Trophoblast cell (in vitro differentiated cells and primary cell): ENCODE results near the gene PIBF1.

Experiments
- DNase-seq, 2 donors: peaks; one replicate each; pipeline ENCODE4 v3.0.0-alpha.2; 2016
- H2AFZ ChIP-seq: 2 replicates; pipeline ENCODE4 v1.6.1; 2013; ENCODE audit warnings: low read length, moderate library complexity, mild to moderate bottlenecking; ENCODE audit not compliant: insufficient read depth, poor library complexity
- H2AK5ac ChIP-seq: 2 replicates; pipeline ENCODE4 v1.6.1; 2013; ENCODE audit warnings: mild to moderate bottlenecking, low read length
- H2BK120ac ChIP-seq: 2 replicates; pipeline ENCODE4 v1.6.1; 2013; ENCODE audit warnings: low read length, mild to moderate bottlenecking, moderate library complexity; ENCODE audit not compliant: insufficient read depth, poor library complexity
- H2BK12ac ChIP-seq: 2 replicates; pipeline ENCODE4 v1.6.1; 2013; ENCODE audit warnings: mild to moderate bottlenecking, low read length, moderate library complexity
- H2BK5ac ChIP-seq: 2 replicates; pipeline ENCODE4 v1.6.1; 2013; ENCODE audit warnings: low read length, low read depth, moderate library complexity, mild to moderate bottlenecking; ENCODE audit not compliant: poor library complexity
- H3K14ac ChIP-seq: 2 replicates; pipeline ENCODE4 v1.6.1; 2013; ENCODE audit warnings: mild to moderate bottlenecking, low read length
- H3K18ac ChIP-seq: 2 replicates; pipeline ENCODE4 v1.6.1; 2013; ENCODE audit warnings: mild to moderate bottlenecking, low read length
- H3K23ac ChIP-seq: 2 replicates; pipeline ENCODE4 v1.6.1; 2013; ENCODE audit warnings: low read length
- H3K27ac ChIP-seq: 2 replicates; pipeline ENCODE4 v1.5.1; 2013; ENCODE audit warnings: low read depth, mild to moderate bottlenecking, inconsistent platforms, low read length, moderate library complexity
- H3K27me3 ChIP-seq: 2 replicates; pipeline ENCODE4 v1.6.1; 2013; ENCODE audit warnings: inconsistent platforms, mild to moderate bottlenecking, low read length, moderate library complexity; ENCODE audit not compliant: insufficient read depth
- H3K36me3 ChIP-seq, 2 experiments: 1 replicate in 1 of 2; 2 replicates in 1 of 2; pipeline ENCODE4 v1.6.1; 2013; ENCODE audit warnings: low read length in 2 of 2, mild to moderate bottlenecking in 2 of 2, moderate library complexity in 1 of 2; ENCODE audit not compliant: insufficient read depth in 2 of 2, control insufficient read depth in 1 of 2
- H3K4ac ChIP-seq: 2 replicates; pipeline ENCODE4 v1.6.1; 2013; ENCODE audit warnings: low read depth, mild to moderate bottlenecking, low read length, moderate library complexity
- H3K4me1 ChIP-seq, 2 experiments: 1 replicate in 1 of 2; 2 replicates in 1 of 2; pipeline ENCODE4 v1.6.1; 2013; ENCODE audit warnings: low read length in 2 of 2, mild to moderate bottlenecking in 2 of 2, moderate library complexity in 1 of 2; ENCODE audit not compliant: insufficient read depth in 2 of 2, control insufficient read depth in 1 of 2
- H3K4me2 ChIP-seq: 2 replicates; pipeline ENCODE4 v1.6.1; 2013; ENCODE audit warnings: inconsistent platforms, mild to moderate bottlenecking, low read length, moderate library complexity
- H3K4me3 ChIP-seq: 2 replicates; pipeline ENCODE4 v1.5.1; 2013; ENCODE audit warnings: mild to moderate bottlenecking, low read depth, low read length, inconsistent platforms
- H3K79me1 ChIP-seq: one replicate; pipeline ENCODE4 v1.6.1; 2013; ENCODE audit warnings: low read length
- H3K79me2 ChIP-seq: 2 replicates; pipeline ENCODE4 v1.6.1; 2013; ENCODE audit warnings: low read length, mild to moderate bottlenecking; ENCODE audit not compliant: control insufficient read depth, insufficient read depth, poor library complexity
- H3K9ac ChIP-seq: 2 replicates; pipeline ENCODE4 v1.6.1; 2013; ENCODE audit warnings: mild to moderate bottlenecking, low read length
- H3K9me3 ChIP-seq: 2 replicates; pipeline ENCODE4 v1.6.1; 2013; ENCODE audit warnings: low read depth, mild to moderate bottlenecking, control low read depth, inconsistent platforms, low read length; ENCODE audit not compliant: insufficient read depth
- H4K12ac ChIP-seq: 2 replicates; pipeline ENCODE4 v1.6.1; 2013; ENCODE audit warnings: low read depth, mild to moderate bottlenecking, low read length, moderate library complexity
- H4K8ac ChIP-seq: 2 replicates; pipeline ENCODE4 v1.6.1; 2013; ENCODE audit warnings: low read depth, mild to moderate bottlenecking, low read length, moderate library complexity
- H4K91ac ChIP-seq: one replicate; pipeline ENCODE4 v1.6.1; 2013; ENCODE audit warnings: low read depth, mild to moderate bottlenecking, low read length, moderate library complexity
- WGBS: extraction: QIAGEN DNeasy Blood & Tissue Kit; methylation state at CpG from one replicate; pipeline ENCODE4 v1.1.7; 2013; ENCODE audit warnings: missing lambda C conversion rate; ENCODE audit not compliant: insufficient read length, insufficient coverage; ENCODE audit errors: extremely low coverage; 5-methylcytosine and 5-hydroxymethylcytosine counted together

Gene PIBF1

GRCh38 chr13:73062468-73062867 lies 280.5 kb downstream of the PIBF1 start:
- no CpG with 5 or more reads among the region's 13 CpGs for WGBS
- Histone ChIP-seq H3K4ac (no peak overlapping the region), H3K18ac (peak overlapping the region; percentile 48), H3K27me3 (no peaks in the 10 kb centered on the region), H3K9ac (no peak overlapping the region), H2AK5ac (no peak overlapping the region), H4K91ac (no peak overlapping the region), H3K36me3 (peaks cover 7 to 10% of the 10 kb centered on the region in 2 experiments), H2BK5ac (no peak overlapping the region), H3K14ac (no peak overlapping the region), H3K4me3 (no peak overlapping the region), H2BK120ac (no peak overlapping the region), H3K27ac (no peak overlapping the region), H3K9me3 (no peaks in the 10 kb centered on the region), H2BK12ac (no peak overlapping the region), H4K12ac (no peak overlapping the region), H3K79me2 (peaks cover 9% of the 10 kb centered on the region), H3K79me1 (peaks cover 10% of the 10 kb centered on the region), H3K23ac (no peak overlapping the region), H4K8ac (no peak overlapping the region), H2AFZ (no peak overlapping the region), H3K4me1 (peaks cover 0 to 10% of the 10 kb centered on the region in 2 experiments), H3K4me2 (no peak overlapping the region)
- peak in 1 of 2 donors; percentile 10 for DNase-seq

- no peak overlapping the region for H2AK5ac ChIP-seq
- no peaks in the 10 kb centered on the region for H3K9me3 ChIP-seq
- no peak overlapping the region for H4K91ac ChIP-seq
- H2BK5ac ChIP-seq, result no peak overlapping the region
- no peak overlapping the region for H3K27ac ChIP-seq
- H3K9ac ChIP-seq, result no peak overlapping the region
- H3K4me2 ChIP-seq, result no peak overlapping the region
- no peak overlapping the region for H2BK12ac ChIP-seq
- peaks cover 10% of the 10 kb centered on the region for H3K79me1 ChIP-seq
- H3K79me2 ChIP-seq, result peaks cover 9% of the 10 kb centered on the region
- no peak overlapping the region for H3K23ac ChIP-seq
- no CpG with 5 or more reads among the region's 3 CpGs for WGBS
- H3K4me1 ChIP-seq, result peaks cover 0 to 10% of the 10 kb centered on the region in 2 experiments
- peaks cover 9 to 10% of the 10 kb centered on the region in 2 experiments for H3K36me3 ChIP-seq
- H4K8ac ChIP-seq, result no peak overlapping the region
- no peak overlapping the region for H3K4me3 ChIP-seq
- no peak overlapping the region for H3K4ac ChIP-seq
- no peak overlapping the region for H3K18ac ChIP-seq
- no peak overlapping the region for H3K14ac ChIP-seq
- no peaks in the 10 kb centered on the region for H3K27me3 ChIP-seq
- H4K12ac ChIP-seq, result no peak overlapping the region
- peak in 1 of 2 donors; percentile 9 for DNase-seq
- H2AFZ ChIP-seq, result no peak overlapping the region
- H2BK120ac ChIP-seq, result no peak overlapping the region
Measured at GRCh38 chr13:73063166-73063565, 281.2 kb downstream of the PIBF1 start.

- Histone ChIP-seq H2AFZ (no peak overlapping the region), H3K14ac (no peak overlapping the region), H3K36me3 (peaks cover 9 to 10% of the 10 kb centered on the region in 2 experiments), H4K8ac (no peak overlapping the region), H3K23ac (no peak overlapping the region), H3K9me3 (no peaks in the 10 kb centered on the region), H3K27me3 (no peaks in the 10 kb centered on the region), H3K79me2 (peaks cover 4% of the 10 kb centered on the region), H3K4ac (no peak overlapping the region), H3K27ac (no peak overlapping the region), H3K4me3 (no peak overlapping the region), H4K91ac (no peak overlapping the region), H3K9ac (no peak overlapping the region), H2BK12ac (no peak overlapping the region), H3K4me2 (no peak overlapping the region), H2AK5ac (no peak overlapping the region), H2BK5ac (no peak overlapping the region), H2BK120ac (no peak overlapping the region), H4K12ac (no peak overlapping the region), H3K4me1 (peaks cover 0 to 10% of the 10 kb centered on the region in 2 experiments), H3K79me1 (peaks cover 4% of the 10 kb centered on the region), H3K18ac (no peak overlapping the region)
- no CpG with 5 or more reads among the region's 2 CpGs for WGBS
- peak in 1 of 2 donors; percentile 72 for DNase-seq
Measured at GRCh38 chr13:73065036-73065435, 283.1 kb downstream of the PIBF1 start.

- WGBS, result no CpG with 5 or more reads among the region's 7 CpGs
- Histone ChIP-seq H3K4ac (no peak overlapping the region), H3K27me3 (no peaks in the 10 kb centered on the region), H3K79me1 (peaks cover 2% of the 10 kb centered on the region), H2AK5ac (no peak overlapping the region), H2BK120ac (no peak overlapping the region), H3K4me1 (peaks cover 0 to 10% of the 10 kb centered on the region in 2 experiments), H3K14ac (no peak overlapping the region), H2BK5ac (no peak overlapping the region), H3K23ac (no peak overlapping the region), H3K4me3 (no peak overlapping the region), H2BK12ac (no peak overlapping the region), H3K18ac (no peak overlapping the region), H3K79me2 (peaks cover 1% of the 10 kb centered on the region), H3K27ac (peak overlapping the region; percentile 64), H3K9ac (no peak overlapping the region), H3K9me3 (no peaks in the 10 kb centered on the region), H3K36me3 (peaks cover 9 to 10% of the 10 kb centered on the region in 2 experiments), H4K8ac (no peak overlapping the region), H3K4me2 (peak overlapping the region; percentile 46), H4K91ac (no peak overlapping the region), H4K12ac (no peak overlapping the region), H2AFZ (no peak overlapping the region)
- DNase-seq, result peak; percentile 41 to 93
Measured at GRCh38 chr13:73065665-73066340, 283.9 kb downstream of the PIBF1 start.
